GM21825 (cell line): ENCODE results near the gene NR3C2.

Source experiments
- ATAC-seq: cut with Tn5 transposase; IDR thresholded peaks from one replicate; pipeline ENCODE4 v1.9.1; 2021; ENCODE audit warnings: mild to moderate bottlenecking, moderate library complexity; ENCODE audit not compliant: unreplicated experiment

NR3C2 gene

GRCh38 chr4:148059617-148060180 is 382.5 kb downstream of the NR3C2 start:
- no peak for ATAC-seq

- ATAC-seq: no peak
These were observed 384.0 kb downstream of the NR3C2 start for GRCh38 chr4:148057984-148058859.

GRCh38 chr4:148057516-148057915 is 384.7 kb downstream of the NR3C2 start:
- ATAC-seq: peak; percentile 42

- ATAC-seq: peak; percentile 86
These were observed 385.3 kb downstream of the NR3C2 start for GRCh38 chr4:148056879-148057278.

GRCh38 chr4:148055844-148056243 is 386.4 kb downstream of the NR3C2 start:
- ATAC-seq: peak; percentile 31

- no peak for ATAC-seq
These were observed 387.9 kb downstream of the NR3C2 start for GRCh38 chr4:148054275-148054674.

GRCh38 chr4:148053298-148054003 is 388.8 kb downstream of the NR3C2 start:
- ATAC-seq: no peak

GRCh38 chr4:148052448-148052847 is 389.8 kb downstream of the NR3C2 start:
- ATAC-seq: no peak

GRCh38 chr4:148051403-148051802 is 390.8 kb downstream of the NR3C2 start:
- ATAC-seq: no peak

GRCh38 chr4:148048598-148048997 is 393.6 kb downstream of the NR3C2 start:
- ATAC-seq: no peak

- ATAC-seq: peak; percentile 98
These were observed 397.3 kb downstream of the NR3C2 start for GRCh38 chr4:148044912-148045352.

- ATAC-seq: no peak
These were observed 397.9 kb downstream of the NR3C2 start for GRCh38 chr4:148044089-148044911.

- no peak for ATAC-seq
These were observed 400.4 kb downstream of the NR3C2 start for GRCh38 chr4:148041606-148042329.

GRCh38 chr4:148034813-148035212 is 407.4 kb downstream of the NR3C2 start:
- no peak for ATAC-seq

GRCh38 chr4:148030193-148030873 is 411.9 kb downstream of the NR3C2 start:
- ATAC-seq: no peak

- no peak for ATAC-seq
These were observed 412.4 kb downstream of the NR3C2 start for GRCh38 chr4:148029781-148030180.
